IMR-90 (cell line): ENCODE data around the gene RFX6. TPM values are rescaled to one million over a fixed set of nuclear protein-coding genes. Genes with fewer than 3 reads are reported as not detected.

Experiments
- ATAC-seq: fragments of 200-7000 bp; cut with Tn5 transposase; 2 replicates; pipeline ENCODE4 v1.9.1; 2020; ENCODE audit warnings: low read depth, mild to moderate bottlenecking, moderate library complexity
- BruUV-seq: library from RNA; stranded (reverse); fragments of 400-500 nt; replicated peaks from 2 replicates; lab custom pipeline; 2021; lab: Mats Ljungman, UMichigan
- CTCF ChIA-PET: fragments of 300-600 bp; formaldehyde crosslinking; extraction: SDS; loops from one replicate; lab custom pipeline; 2021; ENCODE audit warnings: antibody characterized with exemption; lab: Yijun Ruan, JAX
- POLR2A ChIA-PET: fragments of 300-600 bp; sonication (Branson Sonifier 250); formaldehyde crosslinking; loops from one replicate; lab custom pipeline; 2022; ENCODE audit warnings: antibody characterized with exemption; ENCODE audit not compliant: unreplicated experiment; lab: Charles Lee
- DNase-seq: peaks from one replicate; pipeline ENCODE4 v3.0.0; 2013
- H2AFZ ChIP-seq: replicated peaks from 2 replicates; pipeline ENCODE3; 2013; ENCODE audit warnings: low read length, mild to moderate bottlenecking; ENCODE audit not compliant: poor library complexity
- H2AK5ac ChIP-seq: 2 replicates; pipeline ENCODE4 v1.6.1; 2013; ENCODE audit warnings: low read depth, low read length, inconsistent platforms
- H2AK9ac ChIP-seq: replicated peaks from 2 replicates; pipeline ENCODE3; 2013; ENCODE audit warnings: mild to moderate bottlenecking, low read depth, low read length, moderate library complexity; ENCODE audit not compliant: poor library complexity
- H2BK120ac ChIP-seq: 2 replicates; pipeline ENCODE4 v1.6.1; 2013; ENCODE audit warnings: low read depth, low read length, inconsistent platforms
- H2BK15ac ChIP-seq: 3 replicates; pipeline ENCODE4 v1.6.1; 2013; ENCODE audit warnings: low read depth, low read length, inconsistent platforms
- H2BK20ac ChIP-seq: 2 replicates; pipeline ENCODE4 v1.6.1; 2013; ENCODE audit warnings: low read depth, mild to moderate bottlenecking, inconsistent platforms, low read length, moderate library complexity
- H2BK5ac ChIP-seq: 2 replicates; pipeline ENCODE4 v1.6.1; 2013; ENCODE audit warnings: mild to moderate bottlenecking, low read depth, low read length, inconsistent platforms; ENCODE audit not compliant: poor library complexity, severe bottlenecking
- H3K14ac ChIP-seq: replicated peaks from 2 replicates; pipeline ENCODE4 v1.6.1; 2013; ENCODE audit warnings: low read depth, low read length, inconsistent platforms
- H3K18ac ChIP-seq: 2 replicates; pipeline ENCODE4 v1.6.1; 2013; ENCODE audit warnings: low read depth, low read length, control low read depth
- H3K23ac ChIP-seq: 2 replicates; pipeline ENCODE4 v1.6.1; 2013; ENCODE audit warnings: low read depth, low read length, inconsistent platforms
- H3K27ac ChIP-seq: 2 replicates; pipeline ENCODE4 v1.5.1; 2013; ENCODE audit warnings: mild to moderate bottlenecking, control low read depth, low read length; ENCODE audit not compliant: insufficient read depth
- H3K27me3 ChIP-seq: 2 replicates; pipeline ENCODE4 v1.6.1; 2013; ENCODE audit warnings: low read length; ENCODE audit not compliant: control insufficient read depth, insufficient read depth
- H3K36me3 ChIP-seq: 2 replicates; pipeline ENCODE4 v1.6.1; 2013; ENCODE audit warnings: low read length, mixed read lengths; ENCODE audit not compliant: control insufficient read depth, insufficient read depth
- H3K4ac ChIP-seq: 2 replicates; pipeline ENCODE4 v1.6.1; 2013; ENCODE audit warnings: low read depth, low read length, inconsistent platforms
- H3K4me1 ChIP-seq: 2 replicates; pipeline ENCODE4 v1.6.1; 2013; ENCODE audit warnings: low read length, mixed read lengths; ENCODE audit not compliant: control insufficient read depth, insufficient read depth
- H3K4me2 ChIP-seq: 2 replicates; pipeline ENCODE4 v1.6.1; 2013; ENCODE audit warnings: low read depth, mild to moderate bottlenecking, control low read depth, low read length, moderate library complexity
- H3K4me3 ChIP-seq: 2 replicates; pipeline ENCODE4 v1.5.1; 2013; ENCODE audit warnings: low read depth, mild to moderate bottlenecking, control low read depth, low read length, moderate library complexity; ENCODE audit not compliant: insufficient read depth
- H3K56ac ChIP-seq: 2 replicates; pipeline ENCODE4 v1.6.1; 2013; ENCODE audit warnings: low read length, inconsistent platforms; ENCODE audit not compliant: insufficient read depth; ENCODE audit errors: extremely low read depth
- H3K79me1 ChIP-seq, 2 experiments: 2 replicates each; pipeline ENCODE4 v1.6.1; 2013; ENCODE audit warnings: low read length in 2 of 2, inconsistent platforms in 1 of 2, low read depth in 1 of 2
- H3K9ac ChIP-seq: 2 replicates; pipeline ENCODE4 v1.6.1; 2013; ENCODE audit warnings: low read depth, low read length, control low read depth
- H3K9me1 ChIP-seq: 2 replicates; pipeline ENCODE4 v1.6.1; 2013; ENCODE audit warnings: low read length, inconsistent platforms; ENCODE audit not compliant: insufficient read depth
- H3K9me3 ChIP-seq: 2 replicates; pipeline ENCODE4 v1.6.1; 2013; ENCODE audit warnings: low read length; ENCODE audit not compliant: control insufficient read depth, insufficient read depth
- H4K20me1 ChIP-seq: 2 replicates; pipeline ENCODE4 v1.6.1; 2013; ENCODE audit warnings: low read length, inconsistent platforms; ENCODE audit not compliant: insufficient read depth
- H4K5ac ChIP-seq: 2 replicates; pipeline ENCODE4 v1.6.1; 2013; ENCODE audit warnings: mild to moderate bottlenecking, low read depth, low read length, control low read depth
- H4K8ac ChIP-seq, 2 experiments: 2 replicates each; pipeline ENCODE4 v1.6.1; 2013; ENCODE audit warnings: low read depth in 2 of 2, low read length in 2 of 2, control low read depth in 1 of 2, inconsistent platforms in 1 of 2
- H4K91ac ChIP-seq: 2 replicates; pipeline ENCODE4 v1.6.1; 2013; ENCODE audit warnings: low read depth, low read length, inconsistent platforms; ENCODE audit not compliant: insufficient read depth
- BHLHE40 ChIP-seq: fragments of 150-350 bp; IDR thresholded peaks from 2 replicates; pipeline ENCODE4 v1.6.1; 2016; ENCODE audit warnings: mild to moderate bottlenecking, low read depth, low read length
- CTCF ChIP-seq: conservative IDR thresholded peaks from 2 replicates; pipeline ENCODE4 v1.5.1; 2012; ENCODE audit warnings: mild to moderate bottlenecking, low read depth, low read length, improper control_type of control experiment
- ELK1 ChIP-seq: fragments of 150-350 bp; IDR thresholded peaks from 2 replicates; pipeline ENCODE4 v1.6.1; 2016; ENCODE audit warnings: low read depth, mild to moderate bottlenecking, low read length, moderate library complexity, borderline replicate concordance
- FOS ChIP-seq: fragments of 150-350 bp; IDR thresholded peaks from 2 replicates; pipeline ENCODE4 v1.6.1; 2016; ENCODE audit warnings: low read depth, low read length
- MAFK ChIP-seq: IDR thresholded peaks from 2 replicates; pipeline ENCODE4 v1.6.1; 2012; ENCODE audit warnings: low read depth, low read length, improper control_type of control experiment
- NFE2L2 ChIP-seq: fragments of 150-350 bp; IDR thresholded peaks from 2 replicates; pipeline ENCODE4 v1.6.1; 2016; ENCODE audit warnings: low read depth, mild to moderate bottlenecking, low read length
- SMC3 ChIP-seq: fragments of 150-350 bp; IDR thresholded peaks from 2 replicates; pipeline ENCODE4 v1.6.1; 2016; ENCODE audit warnings: low read depth, mild to moderate bottlenecking, antibody characterized with exemption, low read length, moderate library complexity
- WGBS, 2 experiments: methylation state at CpG; one replicate each; pipeline versions ENCODE4 v1.1.5 to v1.1.7; 2013; ENCODE audit warnings: missing lambda C conversion rate in 2 of 2; ENCODE audit not compliant: insufficient read length in 1 of 2; ENCODE audit errors: extremely low coverage in 2 of 2; 5-methylcytosine and 5-hydroxymethylcytosine counted together
- dilution Hi-C: fragments of 300-500 bp; cut with HindIII; formaldehyde crosslinking; loops from one replicate; pipeline ENCODE4 v1.14.3; 2018; ENCODE audit warnings: low sequenced_read_pairs; ENCODE audit not compliant: unreplicated experiment
- in situ Hi-C: fragments of 300-500 bp; cut with MboI; formaldehyde crosslinking; loops from 3 replicates; pipeline ENCODE4 v1.14.3; 2019; ENCODE audit warnings: low sequenced_read_pairs, inconsistent platforms, mixed read lengths
- intact Hi-C: fragments of 100-400 bp; cut with micrococcal nuclease; formaldehyde crosslinking; loops from 2 replicates; pipeline ENCODE4 v1.10.0; 2022
- polyA plus RNA-seq, 3 experiments: library from polyadenylated mRNA; depleted of rRNA; stranded (reverse); fragments of >200 nt; gene quantifications; 2 replicates each; pipeline ENCODE4 v1.2.3, GENCODE V29; 2012; ENCODE audit warnings: low replicate concordance in 1 of 3
- total RNA-seq: library from RNA; depleted of rRNA; stranded (reverse); fragments of >200 nt; gene quantifications from 2 replicates; pipeline ENCODE4 v1.2.3, GENCODE V29; 2012; rRNA removed

Gene RFX6
- total and polyA plus RNA-seq, 2 of the 4 experiments (the other 2 are of a cell fraction): not detected

GRCh38 chr6:116979560-116979959, 102.5 kb downstream of the RFX6 start:
- no peak overlapping the region for H3K9ac ChIP-seq
- H3K36me3 ChIP-seq: no peaks in the 10 kb centered on the region
- BruUV-seq: no TSS peak
- dilution Hi-C loops: no loop called here
- H3K27ac ChIP-seq: no peak overlapping the region
- ChIA-PET POLR2A (no interaction called here), CTCF (no interaction called here)
- no peak overlapping the region for H3K4ac ChIP-seq
- DNase-seq (no peak), ATAC-seq (no peak)
- H2BK5ac ChIP-seq: no peak overlapping the region
- H4K5ac ChIP-seq: no peak overlapping the region
- no peak overlapping the region for H2BK120ac ChIP-seq
- no peak overlapping the region for H2AK5ac ChIP-seq
- H3K4me1 ChIP-seq: no peaks in the 10 kb centered on the region
- no peak overlapping the region for H3K4me2 ChIP-seq
- intact Hi-C loops: loop anchor here (10.0 kb wide), 1 partner anchor 625 kb away; the partner anchor contains the start of gene GOPC
- no peak overlapping the region for H3K14ac ChIP-seq
- H2AK9ac ChIP-seq: no peak overlapping the region
- H3K23ac ChIP-seq: no peak overlapping the region
- no peaks in the 10 kb centered on the region for H3K9me3 ChIP-seq
- no peaks in the 10 kb centered on the region for H3K27me3 ChIP-seq
- H4K91ac ChIP-seq: no peak overlapping the region
- no peak overlapping the region for H2AFZ ChIP-seq
- no CpG with 5 or more reads among the region's 1 CpG for WGBS, 2 experiments
- no peaks in the 10 kb centered on the region for H4K20me1 ChIP-seq
- no peak overlapping the region for H3K56ac ChIP-seq
- in situ Hi-C loops: no loop called here
- H2BK15ac ChIP-seq: no peak overlapping the region
- TF ChIP-seq BHLHE40: no peak
- TF ChIP-seq NFE2L2: no peak
- no peak for TF ChIP-seq FOS
- TF ChIP-seq ELK1: no peak
- no peak for TF ChIP-seq SMC3
- TF ChIP-seq MAFK: peak; percentile 56
- TF ChIP-seq CTCF: no peak
- H3K18ac ChIP-seq: no peak overlapping the region
- no peaks in the 10 kb centered on the region for H3K79me1 ChIP-seq
- H2BK20ac ChIP-seq: no peak overlapping the region
- no peak overlapping the region for H4K8ac ChIP-seq
- no peaks in the 10 kb centered on the region for H3K9me1 ChIP-seq
- no peak overlapping the region for H3K4me3 ChIP-seq

Other genes starting within 250 kb of the RFX6 start
- 13.4 and 16.4 TPM in 2 replicates for gene ZUP1, start 208.5 kb upstream of the RFX6 start, total RNA-seq
- 5.5 and 7.3 TPM in 2 replicates for gene ZUP1, start 208.5 kb upstream of the RFX6 start, polyA plus RNA-seq (2012; rRNA removed)
- gene KPNA5, start 196.0 kb upstream of the RFX6 start, total RNA-seq: 5.9 and 9.4 TPM in 2 replicates
- 1.8 and 2.2 TPM in 2 replicates for gene KPNA5, start 196.0 kb upstream of the RFX6 start, polyA plus RNA-seq (2012; rRNA removed)
- gene FAM162B, start 111.5 kb upstream of the RFX6 start, total RNA-seq: 3.2 and 3.6 TPM in 2 replicates
- 2.9 and 4.0 TPM in 2 replicates for gene FAM162B, start 111.5 kb upstream of the RFX6 start, polyA plus RNA-seq (2012; rRNA removed)
- not detected in 2 replicates for gene GPRC6A, start 48.2 kb upstream of the RFX6 start, total RNA-seq
- not detected in 2 replicates for gene GPRC6A, start 48.2 kb upstream of the RFX6 start, polyA plus RNA-seq (2012; rRNA removed)